ENCODE measurements around the gene SHC2.
"Not testable (repeated sequence)": the region's sequence is repeated elsewhere in the genome, so short reads cannot be mapped to it uniquely, and the experiment has no call there.

GRCh38 chr19:481100-481499 lies 20.3 kb upstream of the SHC2 start:
- TF ChIP-seq CTCF, POLR2A (IDR thresholded peaks at IDR 0.05): not testable (repeated sequence)
